ENCODE measurements around the gene TP53BP2.
"Not testable (repeated sequence)": the region's sequence is repeated elsewhere in the genome, so short reads cannot be mapped to it uniquely, and the experiment has no call there.

TP53BP2 gene

DNA sequence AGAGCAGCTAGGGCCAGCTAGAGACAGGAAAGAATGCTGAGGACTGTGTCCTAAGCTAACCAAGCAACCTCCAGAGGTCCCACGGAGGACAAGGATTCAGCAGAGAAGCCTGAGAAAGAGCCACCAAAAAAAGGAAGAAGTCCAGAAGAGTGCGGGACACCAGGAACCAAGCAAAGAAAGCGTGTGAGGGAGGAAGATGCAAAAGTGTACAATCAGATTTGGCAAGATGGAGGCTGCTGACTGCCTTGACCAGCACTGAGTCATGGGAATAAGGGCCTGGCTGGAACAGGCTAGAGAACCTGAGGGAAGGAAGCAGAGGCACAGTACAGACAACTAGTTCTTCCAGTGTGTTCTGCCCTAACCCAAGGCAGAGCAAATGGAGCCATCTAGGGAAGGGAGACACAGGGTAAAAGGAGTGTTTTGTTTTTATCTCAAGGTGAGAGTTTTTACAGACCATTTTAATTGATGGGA is 18.5 kb downstream of the TP53BP2 start:
- no peak for DNase-seq

- DNase-seq, result no peak
These were observed 19.7 kb downstream of the TP53BP2 start for GRCh38 chr1:223825767-223826748.

- no peak for DNase-seq
These were observed 21.0 kb downstream of the TP53BP2 start for GRCh38 chr1:223824712-223825111.

DNA sequence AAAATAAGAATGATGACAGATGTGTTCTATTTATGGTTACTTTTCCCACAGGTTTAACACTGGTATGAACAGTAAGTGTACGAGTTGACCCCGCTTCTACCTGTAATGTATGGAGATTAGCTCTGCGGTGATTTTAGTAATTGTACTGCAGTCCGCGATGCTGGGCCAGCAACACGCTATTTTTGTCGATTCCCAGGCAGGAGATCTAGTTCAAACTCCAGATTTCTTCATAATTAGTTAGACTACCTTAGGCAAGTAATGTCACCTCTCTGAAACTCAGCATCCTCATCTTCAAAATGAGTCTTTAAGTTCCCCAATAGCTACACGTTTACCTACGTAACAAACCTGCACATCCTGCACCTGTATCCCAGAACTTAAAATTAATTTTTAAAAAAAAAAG is 21.5 kb downstream of the TP53BP2 start:
- no peak for DNase-seq

- no peak for DNase-seq
These were observed 24.8 kb downstream of the TP53BP2 start for GRCh38 chr1:223820971-223821370.

- no peak for DNase-seq
These were observed 25.3 kb downstream of the TP53BP2 start for GRCh38 chr1:223820515-223820858.

GRCh38 chr1:223819730-223820514 is 25.8 kb downstream of the TP53BP2 start:
- DNase-seq, result no peak

- DNase-seq, result not testable (repeated sequence)
These were observed 28.5 kb downstream of the TP53BP2 start for GRCh38 chr1:223817265-223817664.

DNA sequence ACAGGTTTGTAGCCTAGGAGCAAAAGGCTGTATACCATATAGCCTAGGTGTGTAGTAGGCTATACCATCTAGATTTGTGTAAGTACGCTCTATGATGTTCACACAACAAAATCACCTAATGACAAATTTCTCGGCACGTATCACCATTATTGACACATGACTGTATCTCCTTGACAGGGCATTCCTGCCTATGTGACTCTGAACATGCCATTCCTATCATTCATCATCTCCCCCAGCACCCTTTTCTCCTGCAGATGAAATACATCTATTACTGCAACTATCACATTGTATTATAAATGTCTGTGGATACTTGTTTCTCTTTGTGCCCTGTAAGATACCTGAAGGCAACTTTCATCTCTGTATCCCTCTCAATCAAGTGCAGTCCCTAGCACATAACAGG is 29.9 kb downstream of the TP53BP2 start:
- no peak for DNase-seq

DNA sequence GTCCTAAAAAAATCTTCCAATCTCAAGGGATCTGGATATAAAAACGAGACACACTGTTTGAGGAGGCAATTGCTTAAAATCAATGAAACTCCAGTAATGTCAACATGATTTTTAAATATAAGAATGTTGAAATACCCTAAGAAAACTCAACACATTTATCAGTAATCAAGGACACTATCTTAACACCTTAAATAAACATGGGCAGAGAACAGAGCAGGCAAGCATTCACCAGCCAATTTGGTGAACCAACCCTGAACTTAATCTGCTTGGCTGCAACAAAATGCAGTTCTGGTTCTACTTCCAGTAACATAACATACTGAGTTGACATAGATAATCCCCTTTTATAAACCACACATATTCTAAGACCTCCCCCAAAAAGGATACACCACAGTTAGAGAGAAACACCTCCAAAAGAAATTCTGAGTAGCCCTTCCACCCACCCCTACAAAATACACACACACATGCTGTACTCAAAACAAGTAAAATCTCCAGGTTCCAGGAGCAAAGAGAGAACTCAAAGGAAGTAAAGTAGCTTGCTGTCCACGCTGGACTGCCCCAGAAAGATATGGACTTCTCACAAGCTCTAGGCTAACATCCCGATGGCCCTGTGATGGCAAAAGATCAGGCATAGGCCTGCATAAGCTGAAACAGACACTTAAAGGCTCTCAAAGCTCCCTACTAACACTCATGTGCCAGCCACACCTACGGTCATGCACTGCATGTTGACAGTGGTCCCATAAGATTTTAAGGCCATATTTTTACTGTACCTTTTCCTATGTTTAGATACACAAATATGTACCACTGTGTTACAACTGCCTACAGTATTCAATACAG is 30.5 kb downstream of the TP53BP2 start:
- DNase-seq, result no peak

DNA sequence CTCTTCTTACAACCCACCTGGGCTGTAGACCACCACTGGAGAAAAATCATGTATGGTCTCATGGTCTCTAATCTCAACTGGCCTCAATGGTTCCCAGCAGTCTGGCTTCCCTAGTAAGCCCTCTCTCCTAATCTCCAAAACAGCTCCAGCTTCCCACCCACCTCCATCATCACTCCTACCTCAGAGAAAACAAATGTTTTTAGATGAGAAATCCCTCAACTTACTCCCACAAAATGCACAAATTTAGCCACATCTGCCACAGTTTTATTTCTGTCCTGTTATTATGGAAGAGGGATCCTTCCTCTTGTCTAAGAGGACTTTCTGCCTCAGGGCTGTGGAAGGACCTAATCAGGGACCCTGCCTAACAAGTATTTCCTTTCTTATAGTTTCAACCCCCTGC is 32.1 kb downstream of the TP53BP2 start:
- no peak for DNase-seq

- no peak for DNase-seq
These were observed 34.1 kb downstream of the TP53BP2 start for GRCh38 chr1:223811634-223812101.

DNA sequence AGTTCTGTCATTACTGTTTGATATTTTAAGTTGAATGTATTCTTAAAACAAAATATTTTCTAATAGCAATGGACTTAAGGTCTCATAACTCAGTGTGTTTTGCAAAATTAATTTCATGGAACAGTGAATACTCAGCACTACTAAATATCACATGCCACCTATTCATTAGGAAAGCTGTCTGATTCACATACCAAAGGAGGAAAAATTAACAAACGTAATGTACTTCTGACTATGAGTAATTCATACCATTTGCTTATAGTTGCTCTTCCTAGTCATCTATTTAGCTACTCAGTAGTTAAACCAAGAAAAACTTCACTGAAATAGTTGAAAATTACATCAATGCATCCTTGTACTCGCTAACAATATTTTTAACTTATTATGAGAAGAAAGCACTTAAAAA is 35.2 kb downstream of the TP53BP2 start:
- no peak for DNase-seq

DNA sequence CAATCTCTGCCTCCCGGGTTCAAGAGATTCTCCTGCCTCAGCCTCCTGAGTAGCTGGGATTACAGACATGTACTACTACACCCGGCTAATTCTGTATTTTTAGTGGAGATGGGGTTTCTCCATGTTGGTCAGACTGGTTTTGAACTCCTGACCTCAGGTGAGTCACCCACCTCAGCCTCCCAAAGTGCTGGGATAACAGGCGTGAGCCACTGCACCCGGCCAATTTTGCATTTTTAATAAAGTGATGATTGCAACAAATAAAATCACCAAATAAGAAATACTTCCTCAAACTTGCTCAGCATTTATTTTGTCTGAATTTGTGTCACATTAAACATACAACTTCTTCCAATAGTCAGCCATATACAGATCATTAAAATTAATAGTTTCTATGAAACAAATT is 35.8 kb downstream of the TP53BP2 start:
- not testable (repeated sequence) for DNase-seq

GRCh38 chr1:223803211-223803610 is 42.5 kb downstream of the TP53BP2 start:
- no peak for DNase-seq

GRCh38 chr1:223802602-223803001 is 43.1 kb downstream of the TP53BP2 start:
- DNase-seq, result no peak

- DNase-seq, result no peak
These were observed 43.7 kb downstream of the TP53BP2 start for GRCh38 chr1:223802032-223802431.

DNA sequence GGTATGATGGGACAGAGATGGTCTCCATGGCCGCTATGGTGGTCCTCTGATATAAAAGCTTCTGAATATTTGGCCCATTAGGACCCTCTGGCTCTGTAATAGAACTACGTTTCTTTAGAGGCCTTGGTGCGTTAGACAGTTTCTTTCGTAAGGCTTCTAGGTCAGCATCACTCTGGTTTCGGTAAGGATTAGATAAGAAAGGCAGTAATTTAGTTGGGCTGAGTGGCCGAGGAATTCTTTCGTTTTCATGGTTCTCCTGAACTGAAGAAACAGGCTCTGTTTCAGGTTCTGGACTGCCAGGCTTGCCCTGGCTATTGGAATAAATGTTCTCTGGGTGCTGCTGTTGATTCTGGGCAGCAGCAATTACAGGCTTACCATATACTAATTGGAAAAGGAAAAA is 49.5 kb downstream of the TP53BP2 start:
- no peak for DNase-seq

DNA sequence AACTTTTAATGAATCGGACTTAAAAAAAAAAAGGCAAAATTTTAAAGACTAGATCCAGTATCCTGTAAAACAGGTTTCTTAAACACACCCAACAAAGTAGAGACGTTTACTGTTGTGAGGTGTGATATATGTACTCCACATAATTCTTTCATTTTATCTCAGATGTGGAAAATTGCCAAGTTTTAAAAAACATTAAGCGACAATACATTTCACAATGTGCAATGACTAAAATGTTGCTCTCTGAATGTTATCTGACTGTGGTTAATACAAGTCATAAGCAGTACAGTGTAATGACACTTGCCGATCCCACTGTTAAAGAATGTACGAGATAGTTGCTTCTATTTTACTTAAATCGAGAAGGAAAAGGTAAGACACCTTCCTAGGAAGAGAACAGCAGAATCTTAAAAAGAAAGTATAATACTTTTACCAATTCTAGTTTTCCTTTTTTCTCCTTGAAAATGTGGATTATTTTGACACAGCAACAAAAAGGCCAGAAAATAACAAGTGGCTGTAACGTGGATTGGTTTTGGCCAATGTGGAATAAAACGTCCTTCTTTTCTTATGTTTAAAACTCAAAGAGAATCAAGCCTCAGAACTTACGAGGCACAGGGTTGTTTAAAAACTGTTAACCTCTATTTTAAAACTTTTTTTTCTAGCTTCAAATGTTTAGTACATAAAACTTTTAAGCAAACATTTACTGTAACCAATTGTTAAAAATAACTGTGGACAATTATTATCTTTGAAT is 51.4 kb downstream of the TP53BP2 start:
- no peak for DNase-seq

DNA sequence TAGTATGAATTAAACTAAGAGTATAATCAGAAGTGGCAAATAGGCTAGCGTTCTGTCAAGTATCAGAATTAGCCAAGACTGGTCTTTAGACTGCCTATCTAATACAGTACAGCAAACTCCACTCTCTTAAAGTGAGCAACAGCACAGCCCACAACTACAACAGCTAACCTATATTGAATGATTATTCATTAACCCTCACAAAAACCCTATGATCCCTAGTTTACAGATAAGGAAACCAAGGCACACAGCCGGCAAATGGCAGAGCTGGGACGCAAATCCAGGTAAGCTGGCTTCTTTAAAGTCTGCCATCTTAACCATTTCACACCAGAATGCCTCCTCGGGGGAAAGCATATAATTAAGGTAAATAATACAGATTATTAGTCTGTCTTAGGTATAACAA is 52.0 kb downstream of the TP53BP2 start:
- DNase-seq, result no peak

- DNase-seq, result no peak
These were observed 53.7 kb downstream of the TP53BP2 start for GRCh38 chr1:223792046-223792445.

All from KG1 (cell line).